ES-I3 (cell line): ENCODE measurements around the gene CDH19.

ENCODE experiments used
- H3K36me3 ChIP-seq: 2 replicates; pipeline ENCODE4 v1.6.1; 2013; ENCODE audit warnings: mild to moderate bottlenecking, low read length, control low read depth, moderate library complexity; ENCODE audit not compliant: insufficient read depth
- H3K4me1 ChIP-seq: 2 replicates; pipeline ENCODE4 v1.6.1; 2013; ENCODE audit warnings: mild to moderate bottlenecking, control low read depth, low read length; ENCODE audit not compliant: insufficient read depth
- H3K9ac ChIP-seq: 2 replicates; pipeline ENCODE4 v1.6.1; 2013; ENCODE audit warnings: low read depth, mild to moderate bottlenecking, low read length, moderate library complexity
- H3K9me3 ChIP-seq: 2 replicates; pipeline ENCODE4 v1.6.1; 2013; ENCODE audit warnings: mild to moderate bottlenecking, low read length, moderate library complexity; ENCODE audit not compliant: control insufficient read depth, insufficient read depth

Gene CDH19

DNA sequence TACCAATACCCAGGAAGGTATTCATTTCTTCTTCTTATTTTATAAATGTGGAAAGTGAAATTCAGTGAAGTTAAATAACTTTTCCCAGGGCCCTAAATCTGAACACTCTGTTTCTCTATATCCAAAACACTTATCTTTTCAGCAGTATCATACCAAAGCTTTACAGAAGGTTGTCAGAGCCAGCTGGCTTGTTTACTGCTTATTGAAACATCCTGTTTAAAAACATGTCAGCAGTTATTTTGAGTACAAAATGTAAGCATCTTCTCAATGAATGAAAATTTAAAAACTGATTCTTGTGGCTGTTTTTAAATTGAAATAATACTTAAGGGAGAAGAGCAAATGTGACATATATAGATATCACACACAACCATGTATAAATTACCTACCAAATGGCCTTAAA lies 11.3 kb upstream of the CDH19 start:
- Histone ChIP-seq H3K9me3 (no peaks in the 10 kb centered on the region), H3K9ac (no peak overlapping the region), H3K4me1 (no peaks in the 10 kb centered on the region), H3K36me3 (no peaks in the 10 kb centered on the region)

DNA sequence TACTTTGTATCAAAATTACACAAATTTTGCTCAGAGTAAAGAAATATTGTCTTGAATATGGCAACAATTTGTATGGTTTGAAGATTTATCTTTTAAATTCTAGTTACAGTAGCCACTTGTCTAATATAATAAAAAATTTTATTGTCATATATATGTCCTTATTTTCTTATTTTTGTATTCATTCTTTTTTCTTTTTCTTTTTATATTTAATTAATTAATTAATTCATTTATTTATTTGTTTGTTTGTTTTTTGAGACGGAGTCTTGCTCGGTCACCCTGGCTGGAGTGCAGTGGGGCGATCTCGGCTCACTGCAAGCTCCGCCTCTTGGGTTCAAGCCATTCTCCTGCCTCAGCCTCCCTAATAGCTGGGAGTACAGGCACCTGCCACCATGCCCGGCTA lies 3.7 kb upstream of the CDH19 start:
- Histone ChIP-seq H3K36me3 (no peaks in the 10 kb centered on the region), H3K4me1 (no peaks in the 10 kb centered on the region), H3K9ac (no peak overlapping the region), H3K9me3 (no peaks in the 10 kb centered on the region)

DNA sequence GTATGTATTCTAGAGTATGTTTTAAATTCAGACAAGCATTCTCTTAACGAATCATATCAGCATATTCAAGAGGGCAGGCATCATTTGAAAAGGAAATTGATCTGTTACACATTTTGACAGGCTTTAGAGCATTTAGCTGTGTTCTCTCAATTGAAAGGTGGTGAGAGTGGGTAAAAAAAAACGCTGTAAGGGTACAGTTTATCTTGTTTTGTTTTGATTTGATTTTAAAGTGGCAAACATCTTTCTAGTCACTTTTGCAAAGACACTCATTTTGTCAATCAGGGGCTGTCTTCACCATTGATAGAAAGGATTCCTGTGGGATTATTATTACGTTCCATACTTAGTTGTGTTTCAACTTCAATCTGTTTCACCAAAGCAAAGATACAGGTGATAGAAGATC lies 2.2 kb downstream of the CDH19 start:
- Histone ChIP-seq H3K9ac (no peak overlapping the region), H3K36me3 (no peaks in the 10 kb centered on the region), H3K4me1 (no peaks in the 10 kb centered on the region), H3K9me3 (no peaks in the 10 kb centered on the region; the same call in 1 of the 2 replicates)

GRCh38 chr18:66599190-66599589 lies 4.7 kb downstream of the CDH19 start:
- Histone ChIP-seq H3K36me3 (no peaks in the 10 kb centered on the region), H3K9ac (no peak overlapping the region), H3K4me1 (no peaks in the 10 kb centered on the region), H3K9me3 (no peaks in the 10 kb centered on the region; the same call in 1 of the 2 replicates)

GRCh38 chr18:66587430-66587829 lies 16.5 kb downstream of the CDH19 start:
- Histone ChIP-seq H3K9me3 (no peaks in the 10 kb centered on the region), H3K36me3 (no peaks in the 10 kb centered on the region), H3K4me1 (no peaks in the 10 kb centered on the region), H3K9ac (no peak overlapping the region)

GRCh38 chr18:66582211-66582610 lies 21.7 kb downstream of the CDH19 start:
- Histone ChIP-seq H3K9ac (no peak overlapping the region), H3K4me1 (no peaks in the 10 kb centered on the region), H3K36me3 (no peaks in the 10 kb centered on the region), H3K9me3 (no peaks in the 10 kb centered on the region)

DNA sequence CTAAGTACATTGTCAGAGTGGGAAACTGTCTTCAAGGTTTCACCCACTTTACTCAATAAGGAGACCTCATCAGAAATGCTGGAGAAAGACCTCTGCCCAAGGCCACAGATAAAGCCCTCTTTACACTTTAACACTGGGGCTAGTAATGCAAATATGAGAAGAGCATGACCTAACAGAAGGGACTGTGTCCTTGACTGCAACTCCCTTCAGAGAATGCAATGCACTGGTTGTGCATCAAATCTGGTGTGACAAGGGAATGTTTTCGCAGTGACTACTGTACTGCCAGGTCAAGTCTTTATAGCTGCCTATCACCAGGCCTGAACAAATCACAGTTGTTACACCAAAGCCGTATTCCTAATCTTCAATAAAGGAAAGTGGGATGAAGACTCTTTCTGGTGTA lies 28.6 kb downstream of the CDH19 start:
- no peaks in the 10 kb centered on the region for H3K9me3 ChIP-seq
- H3K4me1 ChIP-seq, result no peaks in the 10 kb centered on the region
- no peak overlapping the region for H3K9ac ChIP-seq
- H3K36me3 ChIP-seq, result no peaks in the 10 kb centered on the region

- H3K36me3 ChIP-seq, result no peaks in the 10 kb centered on the region
- H3K4me1 ChIP-seq, result no peaks in the 10 kb centered on the region
- H3K9me3 ChIP-seq, result no peaks in the 10 kb centered on the region
- no peak overlapping the region for H3K9ac ChIP-seq
Measured at GRCh38 chr18:66571845-66572244, 32.0 kb downstream of the CDH19 start.

GRCh38 chr18:66566616-66567015 lies 37.3 kb downstream of the CDH19 start:
- Histone ChIP-seq H3K36me3 (no peaks in the 10 kb centered on the region), H3K4me1 (no peaks in the 10 kb centered on the region), H3K9ac (no peak overlapping the region), H3K9me3 (no peaks in the 10 kb centered on the region)

GRCh38 chr18:66564236-66564635 lies 39.7 kb downstream of the CDH19 start:
- H3K4me1 ChIP-seq, result no peaks in the 10 kb centered on the region
- no peaks in the 10 kb centered on the region for H3K36me3 ChIP-seq
- H3K9me3 ChIP-seq, result no peaks in the 10 kb centered on the region
- H3K9ac ChIP-seq, result no peak overlapping the region

- no peaks in the 10 kb centered on the region for H3K36me3 ChIP-seq
- no peak overlapping the region for H3K9ac ChIP-seq
- H3K4me1 ChIP-seq, result no peaks in the 10 kb centered on the region
- H3K9me3 ChIP-seq, result no peaks in the 10 kb centered on the region
Measured at GRCh38 chr18:66562279-66562678, 41.6 kb downstream of the CDH19 start.

DNA sequence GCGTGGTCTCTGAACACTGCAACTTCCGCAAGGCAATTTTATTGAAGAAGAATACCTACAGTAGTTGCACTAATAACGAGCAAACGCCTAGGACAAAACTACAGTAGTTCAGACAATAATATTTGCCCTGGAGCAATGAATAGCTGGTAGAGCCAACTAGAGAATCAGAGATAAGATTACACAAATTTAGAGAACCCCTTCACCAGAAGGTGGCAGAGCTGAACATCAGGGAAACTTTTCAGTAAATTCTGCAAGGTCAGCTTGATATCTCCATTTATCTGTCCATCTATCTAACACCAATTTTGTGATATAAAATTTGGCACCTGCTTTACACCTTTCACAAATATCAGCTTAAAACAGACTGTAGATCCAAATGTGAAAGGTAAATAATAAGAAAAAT lies 43.8 kb downstream of the CDH19 start:
- Histone ChIP-seq H3K36me3 (no peaks in the 10 kb centered on the region), H3K9ac (no peak overlapping the region), H3K9me3 (no peaks in the 10 kb centered on the region), H3K4me1 (no peaks in the 10 kb centered on the region)

DNA sequence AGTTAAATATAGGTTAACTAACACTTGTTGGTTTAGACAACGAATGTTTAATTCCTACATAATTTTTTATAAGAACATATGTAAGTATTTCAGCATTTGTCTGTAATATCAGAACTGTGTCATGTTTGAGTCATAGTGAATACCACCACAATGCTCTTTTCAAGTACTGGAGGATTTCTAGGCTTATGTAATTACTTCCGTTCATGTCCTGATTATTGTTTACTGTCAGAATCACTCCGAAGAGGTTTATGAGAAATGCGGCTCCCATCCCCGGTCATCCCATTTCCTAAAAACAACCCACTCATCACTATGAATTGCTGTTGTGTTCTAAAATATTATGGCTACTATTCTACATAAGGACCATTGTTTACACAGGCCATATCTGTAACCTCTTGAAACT lies 45.1 kb downstream of the CDH19 start:
- Histone ChIP-seq H3K9ac (no peak overlapping the region), H3K9me3 (no peaks in the 10 kb centered on the region), H3K36me3 (no peaks in the 10 kb centered on the region), H3K4me1 (no peaks in the 10 kb centered on the region)

- Histone ChIP-seq H3K36me3 (no peaks in the 10 kb centered on the region), H3K9me3 (no peaks in the 10 kb centered on the region), H3K9ac (no peak overlapping the region), H3K4me1 (no peaks in the 10 kb centered on the region)
Measured at GRCh38 chr18:66557091-66557490, 46.8 kb downstream of the CDH19 start.

DNA sequence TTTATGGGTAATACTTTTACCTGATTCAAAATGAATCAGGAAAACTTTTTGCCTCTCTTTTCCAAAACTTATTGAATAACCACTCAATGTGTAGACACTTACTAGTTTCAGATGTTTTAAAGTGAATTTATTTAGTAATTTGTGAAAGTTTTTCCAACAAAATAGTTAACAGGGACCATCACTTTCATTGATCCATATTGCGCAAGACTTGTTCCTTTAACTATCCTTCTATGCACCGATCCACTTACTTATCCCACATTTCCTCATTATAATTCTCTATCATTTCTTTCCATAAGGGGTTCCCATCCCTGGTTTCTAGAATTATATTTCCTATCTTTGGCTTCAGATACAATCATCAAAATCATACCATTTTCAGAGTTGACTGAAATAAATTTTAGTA lies 48.3 kb downstream of the CDH19 start:
- no peaks in the 10 kb centered on the region for H3K4me1 ChIP-seq
- no peaks in the 10 kb centered on the region for H3K9me3 ChIP-seq
- H3K36me3 ChIP-seq, result no peaks in the 10 kb centered on the region
- H3K9ac ChIP-seq, result no peak overlapping the region

- Histone ChIP-seq H3K4me1 (no peaks in the 10 kb centered on the region), H3K9ac (no peak overlapping the region), H3K36me3 (no peaks in the 10 kb centered on the region), H3K9me3 (no peaks in the 10 kb centered on the region)
Measured at GRCh38 chr18:66553824-66554223, 50.1 kb downstream of the CDH19 start.
